NCI-H748 treated with DMSO at 0.1 percent for 48 hours (cell line): Measurements from ENCODE around the gene DNAI7.

Experiments used
- DNase-seq: peaks from one replicate; lab custom pipeline; 2025; lab: John Stamatoyannopoulos, UW

The DNAI7 gene

DNA sequence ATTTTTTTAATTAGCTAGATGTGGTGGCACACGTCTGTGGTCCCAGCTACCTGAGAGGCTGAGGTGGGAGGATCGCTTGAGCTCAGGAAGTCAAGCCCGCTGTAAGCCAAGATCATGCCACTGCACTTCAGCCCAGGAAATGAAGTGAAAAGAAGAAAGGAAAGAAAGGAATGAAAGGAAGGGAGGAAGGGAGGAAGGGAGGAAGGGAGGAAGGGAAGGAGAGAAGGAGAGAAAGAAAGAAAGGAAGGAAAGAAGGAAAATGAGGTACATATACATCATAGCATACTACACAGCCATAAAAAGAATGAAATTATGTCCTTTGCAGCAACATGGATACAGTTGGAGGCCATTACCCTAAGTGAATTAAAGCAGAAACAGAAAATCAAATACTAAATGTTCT is 12.2 kb downstream of the DNAI7 start:
- DNase-seq: no peak

DNA sequence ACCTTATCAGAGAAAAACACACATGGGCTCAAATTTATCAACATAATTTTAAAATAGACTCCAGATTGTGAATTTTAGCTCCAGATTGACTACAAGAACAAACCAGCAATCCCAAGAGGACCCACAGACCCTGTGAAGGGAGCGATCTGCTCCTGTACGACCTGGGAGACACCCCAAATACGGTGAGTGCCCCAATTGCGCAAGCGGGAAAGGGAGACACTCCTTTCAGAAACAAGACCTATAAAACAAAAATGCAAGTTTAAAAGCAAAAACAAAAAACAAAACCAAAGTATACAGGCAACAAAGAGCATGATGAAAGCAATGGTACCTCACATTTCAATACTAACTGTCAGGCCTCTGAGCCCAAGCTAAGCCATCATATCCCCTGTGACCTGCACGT is 32.1 kb downstream of the DNAI7 start:
- DNase-seq: no peak

DNA sequence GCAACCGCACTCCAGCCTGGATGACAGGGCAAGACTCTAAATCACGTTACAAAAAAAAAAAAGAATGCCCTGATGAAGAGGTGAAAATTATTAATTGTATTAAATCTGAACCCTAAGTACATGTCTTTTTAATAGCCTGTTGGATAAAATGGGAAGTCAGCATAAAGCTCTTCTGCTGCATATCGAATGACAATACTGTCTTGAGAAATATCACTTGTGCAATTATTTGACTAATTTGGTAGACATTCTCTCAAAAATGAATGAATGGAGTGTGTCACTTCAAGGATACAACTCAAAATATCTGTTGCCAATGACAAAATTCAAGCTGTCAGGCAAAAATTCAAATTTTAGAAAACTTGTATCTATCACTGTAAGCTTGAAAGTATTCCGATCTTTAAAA is 38.9 kb downstream of the DNAI7 start:
- DNase-seq: no peak

DNA sequence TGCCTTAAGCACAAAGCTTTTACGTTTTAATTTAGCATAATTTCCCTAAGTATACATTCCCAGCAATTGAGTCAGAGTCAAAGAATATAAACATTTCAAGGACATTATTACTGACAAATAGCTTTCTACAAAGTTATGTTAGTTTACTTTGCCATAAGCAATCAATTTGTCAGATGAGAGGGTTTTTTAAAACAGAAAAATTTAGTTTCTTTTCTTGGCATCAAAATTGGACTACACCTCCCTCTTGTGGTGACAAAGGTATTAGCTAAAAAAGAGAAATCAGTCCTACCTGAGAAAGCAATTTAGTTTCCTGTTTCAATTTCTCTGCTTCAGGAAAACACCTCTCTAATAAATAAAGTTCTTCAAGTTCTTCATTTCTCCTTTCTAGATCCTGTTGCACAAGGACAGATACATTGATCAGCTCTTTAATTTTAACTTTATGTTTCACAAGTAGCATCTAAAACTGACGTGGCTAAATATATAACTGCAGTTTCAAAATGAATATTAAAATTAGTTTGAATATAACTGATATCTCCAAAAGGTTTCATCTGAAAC is 39.9 kb downstream of the DNAI7 start:
- DNase-seq: no peak

DNA sequence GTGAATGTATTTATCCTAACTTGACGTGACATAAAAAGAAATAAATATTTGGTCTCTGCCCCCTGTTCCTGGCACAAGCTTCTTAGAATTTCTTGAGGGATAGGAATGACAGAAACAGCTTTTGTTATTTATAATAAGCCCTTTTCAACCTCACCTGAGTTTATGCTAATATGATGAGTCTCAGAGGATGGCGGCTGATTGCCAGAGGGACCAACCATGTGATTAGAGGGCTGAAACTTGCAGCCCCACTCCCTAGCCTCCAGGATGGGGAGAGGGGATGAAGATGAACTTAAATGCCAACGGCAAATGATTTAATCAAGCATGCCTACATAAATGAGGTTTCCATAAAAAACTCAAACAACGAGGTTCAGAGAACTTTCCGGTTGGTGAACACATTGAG is 42.9 kb downstream of the DNAI7 start:
- DNase-seq: no peak

DNA sequence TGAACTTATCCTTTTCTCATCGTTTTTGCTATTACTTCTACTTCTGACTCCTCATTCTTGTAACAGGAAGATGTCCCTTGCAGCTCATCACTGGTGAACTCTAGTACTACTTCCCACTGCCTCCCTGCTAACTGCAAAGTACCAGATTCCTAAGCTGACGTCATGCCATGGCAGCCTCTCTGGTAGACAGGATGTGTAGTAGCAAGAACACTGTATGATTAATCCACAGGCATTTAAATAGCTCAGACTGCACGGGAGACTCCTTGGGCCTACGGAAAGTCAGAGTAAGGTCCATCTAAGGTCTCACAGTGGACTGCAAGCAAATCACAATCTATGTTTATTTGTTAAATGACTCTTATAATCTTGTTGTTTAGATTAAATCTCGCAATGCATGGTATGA is 43.5 kb downstream of the DNAI7 start:
- no peak for DNase-seq

DNA sequence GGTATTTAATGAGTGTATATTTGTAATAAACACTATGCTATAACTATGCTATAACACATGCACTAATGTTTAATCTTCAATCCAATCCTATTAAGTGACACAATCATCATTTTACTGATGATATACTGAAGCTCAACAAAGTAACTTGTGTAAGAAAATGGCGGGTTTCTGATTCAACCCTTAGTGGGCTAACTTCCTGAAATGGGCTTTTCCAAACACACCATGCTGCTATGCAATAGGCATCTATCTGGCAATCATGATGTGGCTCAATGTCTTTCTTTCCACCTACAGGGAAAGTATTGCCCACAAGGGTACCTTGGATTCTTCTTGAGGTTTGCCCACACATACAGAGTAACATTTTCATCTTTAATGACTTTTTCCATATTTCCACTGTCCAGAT is 48.3 kb downstream of the DNAI7 start:
- no peak for DNase-seq

DNA sequence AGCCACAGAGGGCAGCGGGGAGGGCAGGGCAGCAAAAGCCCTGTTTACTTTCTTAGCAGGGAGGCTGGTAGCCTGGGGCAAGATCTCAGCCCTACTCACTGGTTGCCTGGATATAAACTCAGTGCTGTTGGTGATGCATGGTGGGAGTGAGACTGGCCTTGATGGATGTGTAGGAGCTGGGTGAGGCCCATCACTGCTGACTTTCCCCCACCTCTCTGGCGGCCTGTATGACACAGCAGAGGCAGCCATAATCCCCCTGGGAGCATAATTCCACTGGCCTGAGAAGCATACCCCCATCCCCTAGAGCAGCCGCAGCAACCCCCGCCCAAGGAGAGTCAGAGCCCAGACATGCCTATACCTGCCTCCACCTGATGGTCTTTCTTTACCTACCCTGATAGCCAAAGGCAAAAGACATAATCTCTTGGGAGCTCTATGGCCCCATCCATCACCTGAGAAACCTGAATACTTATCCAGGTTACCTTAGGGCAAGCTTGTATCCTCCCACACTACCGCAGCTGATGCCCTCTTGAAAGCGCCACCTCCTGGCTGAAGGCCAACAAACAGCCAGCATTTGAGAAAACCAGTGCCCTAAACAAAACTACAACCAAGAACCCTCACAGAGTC is 59.3 kb downstream of the DNAI7 start:
- DNase-seq: no peak

DNA sequence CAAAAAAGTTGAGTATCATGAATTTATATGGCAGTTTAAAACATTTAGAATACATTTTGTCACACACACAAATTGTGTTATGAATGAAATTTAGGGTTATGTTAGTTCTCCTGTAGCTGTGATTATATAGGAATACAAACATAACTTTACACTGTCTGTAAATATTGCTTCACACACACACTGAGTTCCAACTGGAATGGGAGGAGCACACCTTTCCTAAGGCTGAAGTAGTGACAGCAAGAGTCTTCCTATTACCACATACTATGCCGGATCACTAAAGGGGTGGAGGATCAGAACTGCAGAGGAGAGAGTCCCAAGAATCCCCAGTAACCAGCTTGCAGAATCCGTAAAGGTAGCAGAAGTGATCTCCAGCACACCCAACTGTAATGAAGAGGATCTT is 63.7 kb downstream of the DNAI7 start:
- no peak for DNase-seq

DNA sequence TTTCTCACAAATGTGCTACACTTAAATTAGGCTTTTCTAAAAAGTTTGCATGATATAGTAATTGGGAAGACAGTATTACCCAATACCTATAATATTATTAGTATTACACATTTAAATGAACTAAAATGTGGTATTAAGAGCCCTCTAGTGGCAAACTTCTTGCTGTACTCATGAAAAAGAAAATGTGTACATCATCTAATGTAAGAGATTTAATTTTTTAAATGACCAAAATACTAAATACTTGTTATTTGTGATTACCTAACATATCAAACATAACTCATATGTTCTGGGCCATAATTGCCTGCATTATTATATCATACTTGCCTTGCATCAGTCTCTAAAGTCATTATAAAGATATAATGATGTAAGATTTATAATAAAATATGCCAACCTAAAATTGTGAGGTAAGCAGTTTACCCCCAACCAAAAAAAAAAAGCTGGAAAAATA is 64.2 kb downstream of the DNAI7 start:
- DNase-seq: no peak

DNA sequence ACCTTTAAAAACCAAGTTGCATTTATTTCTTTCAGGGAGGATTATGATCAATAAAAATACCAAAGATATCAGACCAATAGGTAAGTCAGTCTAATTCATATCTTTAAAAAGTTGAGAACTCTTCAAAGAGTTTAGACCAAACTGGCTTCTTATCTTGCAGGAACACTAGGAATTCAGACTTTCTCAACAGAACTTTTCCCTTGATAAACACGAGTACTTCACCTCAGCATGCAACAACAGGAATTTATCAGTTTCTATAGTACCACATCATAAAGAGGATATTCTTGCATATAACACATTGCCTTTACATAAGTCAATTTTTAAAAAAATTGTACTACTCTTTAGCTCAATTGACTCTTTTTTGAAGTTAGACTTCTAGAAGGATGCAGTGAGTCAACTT is 68.2 kb downstream of the DNAI7 start:
- no peak for DNase-seq

DNA sequence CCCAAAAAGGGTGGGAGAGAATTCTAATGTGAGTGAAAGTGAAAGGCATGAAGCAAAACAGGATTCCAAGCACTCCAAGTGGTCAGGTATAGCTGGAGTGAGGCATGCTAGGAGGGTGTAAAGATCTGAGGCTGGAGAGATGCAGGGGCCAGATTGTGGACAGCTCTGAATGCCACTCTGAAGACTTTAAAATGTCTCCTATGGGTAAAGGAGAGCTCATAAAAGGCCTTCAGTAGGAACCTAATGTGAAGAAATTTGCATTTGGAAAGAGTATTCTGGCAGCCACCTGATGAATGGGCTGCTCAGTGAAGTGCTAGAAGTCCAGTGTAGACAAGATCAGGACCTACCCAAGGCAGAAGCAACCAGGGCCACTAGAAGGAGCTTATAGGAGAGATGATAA is 68.9 kb downstream of the DNAI7 start:
- DNase-seq: no peak

DNA sequence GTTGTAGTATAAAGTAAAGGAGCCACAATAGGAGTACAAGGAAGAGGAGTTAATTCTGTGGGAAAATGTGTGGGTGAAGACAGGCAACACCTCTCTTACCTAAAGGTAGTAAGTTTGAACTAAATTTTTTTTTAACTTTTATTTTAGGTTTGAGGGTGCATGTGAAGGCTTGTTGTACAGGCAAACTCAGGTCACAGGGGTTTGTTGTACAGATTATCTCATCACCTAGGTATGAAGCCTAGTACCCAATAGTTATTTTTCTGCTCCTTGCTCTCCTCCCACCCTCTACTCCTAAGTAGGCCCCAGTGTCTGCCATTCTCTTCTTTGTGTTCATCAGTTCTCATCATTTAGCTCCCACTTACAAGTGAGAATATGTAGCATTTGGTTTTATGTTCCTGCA is 70.5 kb downstream of the DNAI7 start:
- no peak for DNase-seq

DNA sequence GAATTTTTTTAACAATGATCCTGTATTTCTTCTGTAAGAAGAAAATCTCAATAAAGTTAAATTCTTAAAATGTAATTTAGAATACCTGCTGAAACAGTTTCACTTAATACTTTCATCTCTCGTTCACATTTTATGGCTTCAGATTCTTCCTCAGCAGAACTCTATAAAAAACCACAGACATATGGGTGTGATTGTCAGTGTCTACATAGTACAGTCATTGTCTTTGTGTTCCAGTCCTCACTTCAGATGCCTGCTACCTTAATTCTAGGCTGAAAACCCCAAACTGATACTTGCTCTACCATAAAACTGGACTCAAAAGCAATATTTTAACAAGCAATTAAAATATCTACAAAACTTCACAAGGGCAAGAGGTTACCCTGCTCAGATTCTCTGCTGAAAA is 71.8 kb downstream of the DNAI7 start:
- no peak for DNase-seq

DNA sequence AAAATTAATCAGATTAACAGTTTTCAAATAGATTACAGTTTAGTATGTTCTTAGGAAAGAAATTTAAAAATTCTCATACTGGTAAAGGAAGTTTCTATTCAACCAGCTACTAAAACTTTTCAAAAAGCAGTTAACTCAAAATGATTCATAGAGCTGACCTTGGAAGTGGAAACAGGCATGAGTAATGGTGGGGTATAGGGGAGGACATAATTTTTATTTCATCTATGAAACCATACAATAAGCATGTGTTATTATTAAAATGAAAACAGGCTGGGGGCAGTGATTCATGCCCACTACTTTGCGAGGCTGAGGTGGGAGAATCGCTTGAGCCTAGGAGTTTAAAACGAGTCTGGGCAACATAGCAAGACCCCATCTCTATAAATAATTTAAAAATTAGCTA is 73.0 kb downstream of the DNAI7 start:
- DNase-seq: no peak

DNA sequence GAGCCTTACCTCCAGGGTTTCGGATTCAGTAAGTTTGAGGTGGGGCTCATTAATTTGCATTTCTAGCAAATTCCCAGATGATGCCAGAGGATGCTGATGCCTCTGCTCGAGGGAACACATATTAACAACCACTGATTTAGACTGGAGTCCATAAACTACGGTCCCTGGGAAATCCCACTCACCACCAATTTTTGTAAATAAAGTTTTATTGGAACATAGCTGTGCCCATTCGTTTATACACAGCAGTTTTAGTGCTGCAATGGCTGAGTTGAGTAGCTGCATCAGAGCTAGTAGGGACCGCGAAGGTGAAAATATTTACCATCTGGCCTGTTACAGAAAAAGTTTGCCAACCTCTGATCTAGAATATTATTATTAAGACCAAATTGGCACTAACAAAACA is 73.8 kb downstream of the DNAI7 start:
- no peak for DNase-seq

DNA sequence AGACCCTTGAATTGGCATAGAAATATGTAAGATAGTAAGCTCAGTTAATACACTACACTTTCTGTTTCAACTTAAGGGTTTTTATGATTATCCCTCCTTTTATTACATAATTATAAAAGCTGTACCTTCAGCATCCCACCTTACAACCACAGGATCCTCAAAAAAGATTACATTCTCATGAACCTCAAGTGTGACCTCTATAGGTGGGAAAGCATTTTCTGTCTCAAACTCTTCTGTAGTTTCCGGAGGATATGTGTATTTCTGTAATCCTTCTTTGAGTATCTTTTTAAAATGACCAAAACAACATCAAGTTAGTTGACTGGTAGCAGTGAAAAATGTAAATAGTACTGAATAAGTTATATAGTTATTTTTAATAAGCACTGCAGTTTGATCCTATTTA is 75.9 kb downstream of the DNAI7 start:
- DNase-seq: no peak

DNA sequence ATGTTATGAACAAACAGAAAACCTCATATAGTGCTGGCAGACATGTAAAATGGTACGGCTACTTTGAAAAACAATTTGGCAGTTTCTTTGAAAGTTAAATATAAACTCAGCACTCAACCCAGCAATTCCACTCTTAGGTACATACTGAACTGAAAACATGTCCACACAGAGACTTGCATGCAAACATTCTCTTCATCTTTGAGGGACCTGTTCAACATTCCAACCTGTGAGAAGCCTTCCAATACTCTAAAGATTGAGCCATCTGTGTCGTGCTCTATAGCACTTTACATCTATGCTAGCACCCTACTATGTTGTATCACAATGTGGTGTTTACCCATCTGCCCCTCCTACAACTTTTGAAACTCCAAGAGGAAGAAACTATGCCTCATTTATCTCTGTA is 79.3 kb downstream of the DNAI7 start:
- DNase-seq: no peak

DNA sequence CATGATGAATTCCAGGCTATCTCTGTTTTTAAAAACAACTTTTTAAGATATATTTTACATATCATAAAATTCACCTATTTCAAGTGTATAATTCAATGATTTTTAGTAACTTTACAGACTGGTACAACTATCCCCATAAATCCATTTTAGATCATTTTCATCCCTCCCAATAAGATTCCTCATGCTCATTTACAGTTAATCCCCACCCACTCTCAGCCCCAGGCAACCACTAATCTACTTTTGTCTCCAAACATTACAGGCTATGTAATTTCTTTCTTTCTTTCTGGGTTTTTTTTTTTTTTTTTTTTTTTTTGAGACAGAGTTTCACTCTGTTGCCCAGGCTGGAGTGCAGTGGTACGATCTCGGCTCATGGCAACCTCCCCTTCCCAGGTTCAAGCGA is 81.3 kb downstream of the DNAI7 start:
- DNase-seq: no peak

DNA sequence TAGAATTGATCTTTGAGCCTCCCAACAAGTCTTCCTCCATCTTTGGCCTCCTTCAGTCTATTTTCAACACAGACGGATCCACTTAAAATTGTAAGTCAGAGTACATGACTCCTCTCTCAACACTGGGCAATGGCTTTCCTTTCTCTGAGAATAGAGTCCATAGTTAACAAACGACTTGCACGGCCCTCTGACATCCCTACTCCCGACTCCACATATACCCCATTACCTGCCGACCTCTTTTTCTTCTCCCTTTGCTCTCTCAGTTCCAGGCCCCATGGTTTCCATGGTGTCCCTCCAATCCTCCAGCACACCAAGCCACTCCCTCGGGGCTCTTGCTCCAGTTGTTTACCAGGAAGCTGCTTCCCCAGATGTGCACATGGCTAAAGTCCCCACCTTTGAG is 84.7 kb downstream of the DNAI7 start:
- DNase-seq: no peak

DNA sequence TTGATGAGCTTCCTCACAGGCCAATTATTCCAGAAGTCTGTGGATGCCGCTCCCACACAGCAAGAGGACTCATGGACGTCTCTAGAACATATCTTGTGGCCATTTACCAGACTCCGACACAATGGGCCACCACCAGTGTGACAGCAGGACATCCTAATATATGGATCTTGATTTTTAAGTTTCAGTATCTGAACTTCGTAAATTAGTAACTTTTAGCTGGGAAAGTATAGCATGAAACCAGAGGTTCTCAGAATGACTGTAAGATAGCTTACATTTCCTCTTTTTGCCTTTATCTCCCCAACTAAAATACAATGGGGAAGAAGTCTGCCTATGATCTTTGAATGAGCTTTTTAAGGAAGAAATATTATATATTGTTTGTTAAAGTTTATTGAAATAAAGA is 87.0 kb downstream of the DNAI7 start:
- no peak for DNase-seq

DNA sequence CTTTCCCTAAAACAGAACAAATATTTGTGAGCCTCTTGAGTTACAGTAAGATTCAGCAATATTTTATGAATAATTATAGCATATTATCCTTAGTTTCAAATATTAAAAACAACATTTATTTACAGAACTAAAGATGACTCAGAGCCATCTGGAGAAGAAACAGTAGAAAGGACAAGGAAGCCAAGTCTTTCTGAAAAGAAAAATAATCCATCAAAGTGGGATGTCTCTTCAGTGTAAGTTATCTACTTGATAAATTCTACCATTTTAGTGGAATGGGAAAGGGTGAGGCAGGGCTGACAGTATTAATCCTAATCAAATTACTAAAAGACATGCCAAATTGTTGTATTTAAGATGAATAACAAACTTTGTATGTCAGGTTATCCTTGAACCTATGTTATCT is 88.1 kb downstream of the DNAI7 start:
- no peak for DNase-seq

DNA sequence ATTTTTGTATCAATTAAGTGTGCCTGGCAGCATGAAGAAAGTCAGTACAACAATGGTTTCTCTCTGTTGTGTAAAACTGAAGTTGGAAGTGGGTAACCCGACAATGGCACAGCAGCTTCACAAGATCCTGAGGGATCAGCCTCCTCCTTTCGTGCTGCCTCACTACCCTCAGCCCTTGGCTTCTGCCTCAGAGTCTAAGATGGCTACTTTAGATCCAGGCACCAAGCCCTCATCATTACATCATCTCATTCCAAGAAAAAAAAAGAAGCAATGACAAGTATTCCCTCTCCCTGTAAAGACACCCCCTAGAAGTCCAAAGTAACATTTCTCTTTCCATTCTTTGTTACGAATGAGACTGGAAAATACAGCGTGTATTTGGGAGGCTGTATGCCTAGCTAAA is 92.6 kb downstream of the DNAI7 start:
- no peak for DNase-seq

DNA sequence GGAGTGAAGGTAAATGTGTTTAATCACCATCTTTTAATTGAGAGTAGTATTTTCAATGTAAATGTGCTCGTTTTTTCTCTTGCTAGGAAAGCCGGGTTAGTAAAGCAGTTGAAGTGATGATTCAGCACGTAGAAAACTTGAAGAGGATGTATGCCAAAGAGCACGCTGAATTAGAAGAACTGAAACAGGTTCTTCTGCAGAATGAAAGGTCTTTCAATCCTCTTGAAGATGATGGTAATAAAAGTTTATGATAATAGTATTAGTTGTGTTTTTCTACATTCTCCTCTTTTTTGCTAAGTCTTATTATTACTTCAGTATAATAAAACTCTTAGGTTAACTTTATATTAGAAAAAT is 93.9 kb downstream of the DNAI7 start:
- DNase-seq: no peak
